HepG2 (cell line): ENCODE data around the gene NARS2. TPM values are rescaled to one million over a fixed set of nuclear protein-coding genes. Genes with fewer than 3 reads are reported as not detected.

ENCODE experiments used
- BATF2 ChIP-seq: sonication (generic); formaldehyde crosslinking; IDR thresholded peaks from 2 replicates; pipeline ENCODE4 v1.8.0; 2022; ENCODE audit warnings: mild to moderate bottlenecking, missing genetic modification reagents, moderate library complexity
- CBFB ChIP-seq: sonication (generic); formaldehyde crosslinking; IDR thresholded peaks from 2 replicates; pipeline ENCODE4 v1.4.0; 2020; ENCODE audit warnings: missing genetic modification reagents
- CTCF ChIP-seq: sonication (generic); formaldehyde crosslinking; IDR thresholded peaks from 2 replicates; pipeline ENCODE4 v1.5.0; 2020; ENCODE audit warnings: mild to moderate bottlenecking, missing genetic modification reagents, moderate library complexity
- GABPB1 ChIP-seq: IDR thresholded peaks from 2 replicates; pipeline ENCODE4 v1.6.1; 2016; ENCODE audit warnings: mild to moderate bottlenecking, missing genetic modification reagents, moderate library complexity, missing compliant biosample characterization
- GLMP ChIP-seq: sonication (generic); formaldehyde crosslinking; IDR thresholded peaks from 2 replicates; pipeline ENCODE4 v1.9.0; 2021; ENCODE audit warnings: missing genetic modification reagents, mild to moderate bottlenecking, borderline replicate concordance
- HMGXB4 ChIP-seq, 2 experiments: sonication (generic) in 1 of 2; formaldehyde crosslinking in 1 of 2; IDR thresholded peaks; 2 replicates each; pipeline versions ENCODE4 v1.4.0 to v1.6.1; 2018 to 2020; ENCODE audit warnings: missing genetic modification reagents in 2 of 2, borderline replicate concordance in 1 of 2, low read depth in 1 of 2, mild to moderate bottlenecking in 1 of 2, missing biosample characterization in 1 of 2
- KAT2B ChIP-seq: fragments of 150-350 bp; IDR thresholded peaks from 2 replicates; pipeline ENCODE4 v1.6.1; 2014; ENCODE audit warnings: low read depth, low read length, borderline replicate concordance
- MEIS1 ChIP-seq: sonication (generic); formaldehyde crosslinking; IDR thresholded peaks from 2 replicates; pipeline ENCODE4 v1.9.0; 2021; ENCODE audit warnings: mild to moderate bottlenecking, missing genetic modification reagents, moderate library complexity, borderline replicate concordance
- MXI1 ChIP-seq: IDR thresholded peaks from 3 replicates; pipeline ENCODE4 v1.6.1; 2012; ENCODE audit warnings: low read depth, low read length, inconsistent platforms, borderline replicate concordance
- NRL ChIP-seq: sonication (generic); formaldehyde crosslinking; IDR thresholded peaks from 2 replicates; pipeline ENCODE4 v1.5.0; 2020; ENCODE audit warnings: missing genetic modification reagents, mild to moderate bottlenecking, moderate library complexity, borderline replicate concordance
- RAD21 ChIP-seq: fragments of 450-650 bp; formaldehyde crosslinking; IDR thresholded peaks from 2 replicates; pipeline ENCODE4 v1.5.0; 2020; ENCODE audit warnings: mild to moderate bottlenecking
- REPIN1 ChIP-seq: sonication (generic); formaldehyde crosslinking; IDR thresholded peaks from 2 replicates; pipeline ENCODE4 v1.8.0; 2022; ENCODE audit warnings: missing genetic modification reagents, low read depth, mild to moderate bottlenecking, borderline replicate concordance
- SOX6 ChIP-seq, 2 experiments: fragments of 450-650 bp in 1 of 2; sonication (generic) in 1 of 2; formaldehyde crosslinking in 1 of 2; IDR thresholded peaks; 2 replicates each; pipeline versions ENCODE4 v1.4.0 to v1.6.1; 2017 to 2020; ENCODE audit warnings: antibody characterized with exemption in 1 of 2, mild to moderate bottlenecking in 1 of 2, missing genetic modification reagents in 1 of 2
- TFDP1 ChIP-seq: IDR thresholded peaks from 2 replicates; pipeline ENCODE4 v1.6.1; 2016; ENCODE audit warnings: missing compliant biosample characterization, missing genetic modification reagents, borderline replicate concordance
- TGIF2 ChIP-seq: IDR thresholded peaks from 2 replicates; pipeline ENCODE4 v1.6.1; 2016; ENCODE audit warnings: control low read depth, missing compliant biosample characterization
- ZBTB33 ChIP-seq: sonication (generic); formaldehyde crosslinking; IDR thresholded peaks from 2 replicates; pipeline ENCODE4 v1.4.0; 2020; ENCODE audit warnings: missing genetic modification reagents
- ZNF3 ChIP-seq: IDR thresholded peaks from 2 replicates; pipeline ENCODE4 v1.7.0; 2017; ENCODE audit warnings: inconsistent platforms
- ZNF564 ChIP-seq: sonication (generic); formaldehyde crosslinking; IDR thresholded peaks from 2 replicates; pipeline ENCODE4 v1.8.1; 2023; ENCODE audit warnings: mild to moderate bottlenecking, missing genetic modification reagents
- ZNF816 ChIP-seq: sonication (generic); formaldehyde crosslinking; IDR thresholded peaks from 2 replicates; pipeline ENCODE4 v1.8.0; 2022; ENCODE audit warnings: missing genetic modification reagents, mild to moderate bottlenecking, borderline replicate concordance
- polyA plus RNA-seq, 8 experiments: library from polyadenylated mRNA; depleted of rRNA in 3 of 8; stranded (reverse) in 7 of 8; unstranded in 1 of 8; fragments of >200 nt; fragmentation: Illumina TruSeq in 4 of 8; extraction: Trizol in 4 of 8; gene quantifications; 2 replicates each; pipeline versions ENCODE4 v1.2.1 to v1.2.3, GENCODE V29; 2011 to 2016; ENCODE audit warnings: low read depth in 4 of 8, missing spikeins in 1 of 8, mixed read lengths in 1 of 8; ENCODE audit not compliant: insufficient read depth in 1 of 8
- total RNA-seq, 5 experiments: library from RNA; depleted of rRNA; stranded (reverse); fragments of >200 nt; fragmentation: Illumina TruSeq; extraction: Trizol; gene quantifications; 2 replicates each; pipeline ENCODE4 v1.2.3, GENCODE V29; 2016; ENCODE audit warnings: low read depth in 1 of 5

The NARS2 gene
- total and polyA plus RNA-seq, 2 of the 13 experiments (the other 11 are each of a cell fraction or from before 2014, with no cell fraction given) = 45.9 to 65.0 TPM

GRCh38 chr11:78417888-78418583 lies 156.6 kb downstream of the NARS2 start (continued):
- TF ChIP-seq HMGXB4 (CRISPR knock-in tag; IDR thresholded peaks at IDR 0.05; ENCODE audit: borderline replicate concordance in 1 of 2, low read depth in 1 of 2) = peak in 1 of 2 experiments; percentile 49; a peak in 1 of 4 replicates
- TF ChIP-seq TGIF2 (CRISPR knock-in tag) = no peak
- no peak for TF ChIP-seq BATF2 (CRISPR knock-in tag)
- TF ChIP-seq NRL (CRISPR knock-in tag) = peak; percentile 26; the same call in 1 of the 2 replicates
- TF ChIP-seq KAT2B = 0 out of 2 replicates have a peak, but pooled peaks have one; percentile 45
- TF ChIP-seq GABPB1 (CRISPR knock-in tag) = peak; percentile 72; the same call in 1 of the 2 replicates
- TF ChIP-seq CBFB = no peak
- peak; percentile 56 for TF ChIP-seq RAD21 (CRISPR knock-in tag)
- no peak for TF ChIP-seq ZNF816
- peak; percentile 54; the same call in 1 of the 2 replicates for TF ChIP-seq ZNF564 (CRISPR knock-in tag)
- no peak for TF ChIP-seq SOX6 (IDR thresholded peaks at IDR 0.05)
- peak; percentile 8; the same call in 1 of the 2 replicates for TF ChIP-seq SOX6 (CRISPR knock-in tag; IDR thresholded peaks at IDR 0.05)
- TF ChIP-seq MEIS1 (CRISPR knock-in tag) = no peak
- TF ChIP-seq TFDP1 (CRISPR knock-in tag) = peak; percentile 73
- no peak for TF ChIP-seq ZNF3
- peak; percentile 52; the same call in 1 of the 3 replicates for TF ChIP-seq MXI1
- peak; percentile 62; the same call in 1 of the 2 replicates for TF ChIP-seq REPIN1 (CRISPR knock-in tag)
- peak; percentile 14; the same call in 1 of the 2 replicates for TF ChIP-seq ZBTB33 (CRISPR knock-in tag)
- TF ChIP-seq GLMP = no peak
- peak; percentile 15; the same call in 1 of the 2 replicates for TF ChIP-seq CTCF (CRISPR knock-in tag)
